Measurements from ENCODE around the gene GTF3C4. TPM values are rescaled to one million over a fixed set of nuclear protein-coding genes. Genes with fewer than 3 reads are reported as not detected.
A peak's percentile ranks its signal among the peaks of the same experiment; 100 is the strongest.

GTF3C4 gene, protein sequence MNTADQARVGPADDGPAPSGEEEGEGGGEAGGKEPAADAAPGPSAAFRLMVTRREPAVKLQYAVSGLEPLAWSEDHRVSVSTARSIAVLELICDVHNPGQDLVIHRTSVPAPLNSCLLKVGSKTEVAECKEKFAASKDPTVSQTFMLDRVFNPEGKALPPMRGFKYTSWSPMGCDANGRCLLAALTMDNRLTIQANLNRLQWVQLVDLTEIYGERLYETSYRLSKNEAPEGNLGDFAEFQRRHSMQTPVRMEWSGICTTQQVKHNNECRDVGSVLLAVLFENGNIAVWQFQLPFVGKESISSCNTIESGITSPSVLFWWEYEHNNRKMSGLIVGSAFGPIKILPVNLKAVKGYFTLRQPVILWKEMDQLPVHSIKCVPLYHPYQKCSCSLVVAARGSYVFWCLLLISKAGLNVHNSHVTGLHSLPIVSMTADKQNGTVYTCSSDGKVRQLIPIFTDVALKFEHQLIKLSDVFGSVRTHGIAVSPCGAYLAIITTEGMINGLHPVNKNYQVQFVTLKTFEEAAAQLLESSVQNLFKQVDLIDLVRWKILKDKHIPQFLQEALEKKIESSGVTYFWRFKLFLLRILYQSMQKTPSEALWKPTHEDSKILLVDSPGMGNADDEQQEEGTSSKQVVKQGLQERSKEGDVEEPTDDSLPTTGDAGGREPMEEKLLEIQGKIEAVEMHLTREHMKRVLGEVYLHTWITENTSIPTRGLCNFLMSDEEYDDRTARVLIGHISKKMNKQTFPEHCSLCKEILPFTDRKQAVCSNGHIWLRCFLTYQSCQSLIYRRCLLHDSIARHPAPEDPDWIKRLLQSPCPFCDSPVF
- 26.8 TPM in 2 replicates for total RNA-seq
- long read RNA-seq, full-length matches to known transcripts = 1 of 27 reads
- long read RNA-seq, partial matches to known transcripts = 18 of 27 reads
- long read RNA-seq, other reads (novel, unspliced or antisense) = 8 of 27 reads

DNA sequence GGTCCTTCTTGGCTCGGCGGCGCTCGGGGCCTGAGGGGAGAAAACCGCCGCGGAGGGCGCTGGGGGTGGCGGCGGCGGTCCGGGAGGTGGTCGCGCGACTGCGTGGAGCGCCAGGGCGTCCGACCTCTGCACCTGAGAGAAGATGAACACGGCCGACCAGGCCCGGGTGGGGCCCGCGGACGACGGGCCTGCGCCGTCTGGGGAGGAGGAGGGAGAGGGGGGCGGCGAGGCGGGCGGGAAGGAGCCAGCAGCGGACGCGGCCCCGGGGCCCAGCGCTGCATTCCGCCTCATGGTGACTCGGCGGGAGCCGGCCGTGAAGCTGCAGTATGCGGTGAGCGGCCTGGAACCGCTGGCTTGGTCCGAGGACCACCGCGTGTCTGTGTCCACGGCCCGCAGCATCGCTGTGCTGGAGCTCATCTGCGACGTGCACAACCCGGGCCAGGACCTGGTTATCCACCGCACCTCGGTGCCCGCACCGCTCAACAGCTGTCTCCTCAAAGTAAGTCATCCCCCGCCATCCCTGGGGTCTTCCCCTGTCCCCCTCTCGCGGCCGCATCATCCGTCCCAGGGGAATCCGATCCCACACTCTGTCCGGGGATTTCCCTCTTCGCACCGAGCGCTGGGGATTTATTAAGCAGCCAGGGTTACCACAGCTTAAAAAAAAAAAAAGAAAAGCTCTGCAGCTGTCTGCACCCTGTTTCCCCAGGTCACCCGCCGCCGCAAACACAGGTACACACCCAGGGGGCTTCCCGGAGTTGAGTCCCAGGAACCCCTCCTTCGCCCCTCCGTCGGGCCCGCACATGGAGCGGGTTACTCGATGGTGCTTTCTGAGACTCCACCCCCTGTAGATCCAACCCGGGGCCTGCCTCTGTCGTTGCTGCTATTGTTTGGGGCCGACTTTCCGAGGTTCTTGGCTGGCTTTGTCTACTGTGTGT lies at the start of gene GTF3C4:
TSS of gene GTF3C4 (plus strand) at position 8 of the 935 bp plus-strand sequence. CDS start at position 143, 135 bp downstream.
- TF ChIP-seq, protein P1, sequence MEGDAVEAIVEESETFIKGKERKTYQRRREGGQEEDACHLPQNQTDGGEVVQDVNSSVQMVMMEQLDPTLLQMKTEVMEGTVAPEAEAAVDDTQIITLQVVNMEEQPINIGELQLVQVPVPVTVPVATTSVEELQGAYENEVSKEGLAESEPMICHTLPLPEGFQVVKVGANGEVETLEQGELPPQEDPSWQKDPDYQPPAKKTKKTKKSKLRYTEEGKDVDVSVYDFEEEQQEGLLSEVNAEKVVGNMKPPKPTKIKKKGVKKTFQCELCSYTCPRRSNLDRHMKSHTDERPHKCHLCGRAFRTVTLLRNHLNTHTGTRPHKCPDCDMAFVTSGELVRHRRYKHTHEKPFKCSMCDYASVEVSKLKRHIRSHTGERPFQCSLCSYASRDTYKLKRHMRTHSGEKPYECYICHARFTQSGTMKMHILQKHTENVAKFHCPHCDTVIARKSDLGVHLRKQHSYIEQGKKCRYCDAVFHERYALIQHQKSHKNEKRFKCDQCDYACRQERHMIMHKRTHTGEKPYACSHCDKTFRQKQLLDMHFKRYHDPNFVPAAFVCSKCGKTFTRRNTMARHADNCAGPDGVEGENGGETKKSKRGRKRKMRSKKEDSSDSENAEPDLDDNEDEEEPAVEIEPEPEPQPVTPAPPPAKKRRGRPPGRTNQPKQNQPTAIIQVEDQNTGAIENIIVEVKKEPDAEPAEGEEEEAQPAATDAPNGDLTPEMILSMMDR (IDR thresholded peaks at IDR 0.05; ENCODE audit: unreplicated experiment) = no peak
- peak; percentile 29 for DNase-seq (ENCODE audit: low spot score, unreplicated experiment)
- Mint-ChIP-seq H3K4me3 (ENCODE audit: low read depth) (peak within 1 kb of the TSS; percentile 92), H3K4me1 (ENCODE audit: low read depth) (peaks cover 21% of the 10 kb centered on the region), H3K27me3 (no peaks in the 10 kb centered on the region), H3K9me3 (ENCODE audit: low read depth) (no peaks in the 10 kb centered on the region), H3K27ac (peak within 1 kb of the TSS; percentile 98), H3K36me3 (ENCODE audit: insufficient read depth) (peaks cover 6% of the 10 kb centered on the region)

DNA sequence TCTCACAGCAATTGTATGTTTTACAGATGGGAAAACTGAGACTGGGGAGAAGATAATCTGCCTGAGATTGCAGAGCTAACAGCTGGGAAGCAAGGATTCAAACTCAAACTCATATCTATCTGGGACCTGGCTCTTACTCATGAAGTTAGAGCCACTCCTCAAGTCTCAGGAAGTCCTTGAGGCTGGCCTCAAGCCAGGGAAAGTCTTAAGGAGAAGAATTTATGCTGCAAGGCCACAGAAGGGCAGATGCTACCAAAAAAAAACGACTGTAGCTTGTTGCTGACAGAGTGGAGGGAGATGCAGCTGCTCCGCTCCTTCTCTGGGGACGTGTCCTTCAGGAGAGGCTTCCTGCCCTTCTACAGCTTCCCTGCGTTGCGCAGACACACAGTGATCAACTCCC lies 48.1 kb upstream of the GTF3C4 start:
- Mint-ChIP-seq H3K27ac (no peak overlapping the region), H3K36me3 (ENCODE audit: insufficient read depth) (peaks cover 10% of the 10 kb centered on the region), H3K4me3 (ENCODE audit: low read depth) (no peak overlapping the region), H3K9me3 (ENCODE audit: low read depth) (no peaks in the 10 kb centered on the region), H3K4me1 (ENCODE audit: low read depth) (no peaks in the 10 kb centered on the region), H3K27me3 (no peaks in the 10 kb centered on the region)
- TF ChIP-seq, protein P1 (IDR thresholded peaks at IDR 0.05; ENCODE audit: unreplicated experiment) = no peak
- no peak for DNase-seq (ENCODE audit: low spot score, unreplicated experiment)

DNA sequence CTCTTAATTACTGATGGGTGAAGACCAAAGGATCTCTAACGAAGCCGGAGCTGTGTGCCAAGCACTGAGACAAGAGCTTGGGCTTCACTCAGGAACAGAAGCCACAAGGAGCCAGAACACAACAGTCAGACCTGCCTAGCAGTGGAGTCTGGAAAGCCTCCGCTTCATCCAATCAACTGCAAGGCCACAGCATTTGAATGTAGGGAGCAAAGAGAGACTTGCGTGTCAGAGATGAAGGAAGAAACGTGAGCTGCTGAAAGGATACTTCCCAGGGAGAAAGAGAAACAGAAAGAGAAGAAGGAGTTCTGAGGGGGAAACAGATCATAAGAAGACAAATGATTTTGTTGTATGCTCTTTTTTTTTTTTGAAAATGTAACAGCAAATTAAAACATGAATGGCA lies 44.0 kb upstream of the GTF3C4 start:
- Mint-ChIP-seq H3K4me1 (ENCODE audit: low read depth) (no peaks in the 10 kb centered on the region), H3K27me3 (no peaks in the 10 kb centered on the region), H3K27ac (no peak overlapping the region), H3K4me3 (ENCODE audit: low read depth) (no peak overlapping the region), H3K36me3 (ENCODE audit: insufficient read depth) (peaks cover 17% of the 10 kb centered on the region), H3K9me3 (ENCODE audit: low read depth) (no peaks in the 10 kb centered on the region)
- DNase-seq (ENCODE audit: low spot score, unreplicated experiment) = no peak
- TF ChIP-seq, protein P1 (IDR thresholded peaks at IDR 0.05; ENCODE audit: unreplicated experiment) = no peak

DNA sequence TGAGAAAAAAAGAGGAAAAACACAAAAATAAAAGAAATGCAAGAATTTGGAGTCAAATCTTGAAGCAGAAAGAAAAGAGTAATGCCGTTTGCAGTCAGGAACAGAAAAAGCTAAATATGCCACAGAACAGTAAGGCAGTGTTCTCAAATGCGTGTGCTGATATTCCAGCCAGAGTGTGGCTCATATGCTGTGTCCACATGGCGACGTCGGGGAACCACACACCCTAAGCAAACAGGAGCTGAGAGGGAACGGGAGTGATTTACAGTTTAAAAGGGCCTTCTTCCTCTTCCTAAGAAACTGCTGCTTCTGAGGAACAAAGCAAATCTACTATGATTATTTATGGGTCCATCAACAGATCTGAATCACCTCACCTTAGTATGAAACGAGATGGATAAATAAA lies 43.2 kb upstream of the GTF3C4 start:
- DNase-seq (ENCODE audit: low spot score, unreplicated experiment) = no peak
- Mint-ChIP-seq H3K27ac (no peak overlapping the region), H3K27me3 (no peaks in the 10 kb centered on the region), H3K4me1 (ENCODE audit: low read depth) (no peaks in the 10 kb centered on the region), H3K36me3 (ENCODE audit: insufficient read depth) (peaks cover 17% of the 10 kb centered on the region), H3K4me3 (ENCODE audit: low read depth) (no peak overlapping the region), H3K9me3 (ENCODE audit: low read depth) (no peaks in the 10 kb centered on the region)
- TF ChIP-seq, protein P1 (IDR thresholded peaks at IDR 0.05; ENCODE audit: unreplicated experiment) = no peak

Data from progenitor cell of endocrine pancreas (in vitro differentiated cells).